ENCODE data around the gene HMG20B. TPM values are rescaled to one million over a fixed set of nuclear protein-coding genes. Genes with fewer than 3 reads are reported as not detected.
A peak's percentile ranks its signal among the peaks of the same experiment; 100 is the strongest.

HMG20B gene
- total RNA-seq (2022) (33.9 and 34.5 TPM in 2 replicates), Bru-seq, nascent RNA (percentile 51 among the genes with signal in this experiment), BruChase-seq, experiment 1, labeled RNA remaining after a 2-hour chase (percentile 59 among the genes with signal in this experiment), BruChase-seq, experiment 2, labeled RNA remaining after a 6-hour chase (percentile 71 among the genes with signal in this experiment)
- long read RNA-seq, transcript HMG20B-202 (10 exons, 1,596 nt), result major isoform, 66 of 122 reads
- long read RNA-seq, partial matches to known transcripts, result 33 of 122 reads
- long read RNA-seq, other reads (novel, unspliced or antisense), result 21 of 122 reads

GRCh38 chr19:3572855-3573161 is at the start of gene HMG20B:
Gene HMG20B (plus strand): TSS chr19:3572944. CDS start chr19:3573310, 366 bp downstream.
- Mint-ChIP-seq H3K4me1 (ENCODE audit: low read depth, unreplicated experiment) (no peaks in the 10 kb centered on the region), H3K27me3 (ENCODE audit: insufficient read depth, unreplicated experiment) (no peaks in the 10 kb centered on the region), H3K4me3 (ENCODE audit: unreplicated experiment) (peak within 1 kb of the TSS; percentile 71), H3K36me3 (ENCODE audit: insufficient read depth, unreplicated experiment) (peaks cover 23% of the 10 kb centered on the region), H3K27ac (ENCODE audit: unreplicated experiment) (no peak within 1 kb of the TSS), H3K9me3 (ENCODE audit: unreplicated experiment) (no peaks in the 10 kb centered on the region)
- ChIA-PET POLR2A (no interaction called here), CTCF (no interaction called here)
- no peaks in the 10 kb centered on the region for H3K9me3 ChIP-seq
- BruUV-seq (replicated peaks), result no TSS peak
- H3K27me3 ChIP-seq (replicated peaks; ENCODE audit: control insufficient read depth, insufficient read depth, low read length), result no peaks in the 10 kb centered on the region
- no peak for DNase-seq
- H3K4me3 ChIP-seq (ENCODE audit: low read depth, low read length), result peak within 1 kb of the TSS; percentile 89
- intact Hi-C loops (cut with micrococcal nuclease; ENCODE audit: unreplicated experiment), result loop anchor here (1.0 kb wide), 1 partner anchor 16 kb away; the partner anchor contains the start of gene MFSD12
- TF ChIP-seq CTCF (IDR thresholded peaks at IDR 0.05; ENCODE audit: insufficient read depth in 1 of 2, low read depth in 1 of 2, low read length in 1 of 2, severe bottlenecking in 1 of 2, unreplicated experiment in 1 of 2), result no peak
- H3K4me1 ChIP-seq, result no peaks in the 10 kb centered on the region
- no peaks in the 10 kb centered on the region for H3K36me3 ChIP-seq (ENCODE audit: control insufficient read depth, insufficient read depth, low read length)

- Mint-ChIP-seq H3K27me3 (ENCODE audit: insufficient read depth, unreplicated experiment) (no peaks in the 10 kb centered on the region), H3K9me3 (ENCODE audit: unreplicated experiment) (no peaks in the 10 kb centered on the region), H3K27ac (ENCODE audit: unreplicated experiment) (no peak overlapping the region), H3K36me3 (ENCODE audit: insufficient read depth, unreplicated experiment) (peaks cover 36% of the 10 kb centered on the region), H3K4me3 (ENCODE audit: unreplicated experiment) (no peak overlapping the region), H3K4me1 (ENCODE audit: low read depth, unreplicated experiment) (peaks cover 6% of the 10 kb centered on the region)
- ChIA-PET CTCF (no interaction called here), POLR2A (no interaction called here)
- intact Hi-C loops (cut with micrococcal nuclease; ENCODE audit: unreplicated experiment), result no loop called here
- no peak overlapping the region for H3K4me3 ChIP-seq (ENCODE audit: low read depth, low read length)
- no peak for DNase-seq
- H3K9me3 ChIP-seq, result no peaks in the 10 kb centered on the region
- no TSS peak for BruUV-seq (replicated peaks)
- H3K36me3 ChIP-seq (ENCODE audit: control insufficient read depth, insufficient read depth, low read length), result 0 out of 2 replicates have a peak, but pooled peaks cover 1% of the 10 kb centered on the region
- no peaks in the 10 kb centered on the region for H3K4me1 ChIP-seq
- TF ChIP-seq CTCF (IDR thresholded peaks at IDR 0.05; ENCODE audit: insufficient read depth in 1 of 2, low read depth in 1 of 2, low read length in 1 of 2, severe bottlenecking in 1 of 2, unreplicated experiment in 1 of 2), result no peak
- no peaks in the 10 kb centered on the region for H3K27me3 ChIP-seq (replicated peaks; ENCODE audit: control insufficient read depth, insufficient read depth, low read length)
These were observed 49.2 kb upstream of the HMG20B start for GRCh38 chr19:3523361-3524077.

- ChIA-PET CTCF (no interaction called here), POLR2A (no interaction called here)
- intact Hi-C loops (cut with micrococcal nuclease; ENCODE audit: unreplicated experiment), result no loop called here
- Mint-ChIP-seq H3K36me3 (ENCODE audit: insufficient read depth, unreplicated experiment) (peaks cover 36% of the 10 kb centered on the region), H3K27me3 (ENCODE audit: insufficient read depth, unreplicated experiment) (no peaks in the 10 kb centered on the region), H3K27ac (ENCODE audit: unreplicated experiment) (no peak overlapping the region), H3K4me1 (ENCODE audit: low read depth, unreplicated experiment) (peaks cover 6% of the 10 kb centered on the region), H3K4me3 (ENCODE audit: unreplicated experiment) (no peak overlapping the region), H3K9me3 (ENCODE audit: unreplicated experiment) (no peaks in the 10 kb centered on the region)
- no TSS peak for BruUV-seq (replicated peaks)
- H3K4me3 ChIP-seq (ENCODE audit: low read depth, low read length), result no peak overlapping the region
- H3K4me1 ChIP-seq, result no peaks in the 10 kb centered on the region
- H3K36me3 ChIP-seq (ENCODE audit: control insufficient read depth, insufficient read depth, low read length), result 0 out of 2 replicates have a peak, but pooled peaks cover 1% of the 10 kb centered on the region
- no peak for DNase-seq
- H3K27me3 ChIP-seq (replicated peaks; ENCODE audit: control insufficient read depth, insufficient read depth, low read length), result no peaks in the 10 kb centered on the region
- H3K9me3 ChIP-seq, result no peaks in the 10 kb centered on the region
- TF ChIP-seq CTCF (IDR thresholded peaks at IDR 0.05; ENCODE audit: insufficient read depth in 1 of 2, low read depth in 1 of 2, low read length in 1 of 2, severe bottlenecking in 1 of 2, unreplicated experiment in 1 of 2), result no peak
These were observed 48.5 kb upstream of the HMG20B start for GRCh38 chr19:3524078-3524842.

All from Caco-2 (cell line).